Suprapubic skin (tissue), 4 donors: ENCODE results near the gene CROCC2. TPM values are rescaled to one million over a fixed set of nuclear protein-coding genes. Genes with fewer than 3 reads are reported as not detected.
A peak's percentile ranks its signal among the peaks of the same experiment; 100 is the strongest.

Source experiments
- DNase-seq, 2 donors: peaks; one replicate each; pipeline ENCODE4 v3.0.0-alpha.2; 2019; ENCODE audit warnings: low spot score in 2 of 2
- H3K27ac ChIP-seq: fragments of 200-600 bp; sonication (generic); one replicate; pipeline ENCODE4 v1.5.1; 2019
- H3K27me3 ChIP-seq: fragments of 200-600 bp; sonication (generic); one replicate; pipeline ENCODE4 v1.5.1; 2019
- H3K36me3 ChIP-seq: fragments of 200-600 bp; sonication (generic); one replicate; pipeline ENCODE4 v1.5.1; 2019
- H3K4me1 ChIP-seq: fragments of 200-600 bp; sonication (generic); one replicate; pipeline ENCODE4 v1.5.1; 2019
- H3K4me3 ChIP-seq: fragments of 200-600 bp; sonication (generic); one replicate; pipeline ENCODE4 v1.5.1; 2019; ENCODE audit warnings: mild to moderate bottlenecking
- H3K9me3 ChIP-seq: fragments of 200-600 bp; sonication (generic); one replicate; pipeline ENCODE4 v1.5.1; 2019
- CTCF ChIP-seq, 2 donors: fragments of 200-600 bp in 1 of 2; fragments of 450-650 bp in 1 of 2; sonication (generic) in 1 of 2; IDR thresholded peaks; one replicate each; pipeline ENCODE4 v1.5.1; 2016 to 2019; ENCODE audit warnings: antibody characterized with exemption in 2 of 2, mild to moderate bottlenecking in 1 of 2, moderate library complexity in 1 of 2
- EP300 ChIP-seq: sonication (generic); formaldehyde crosslinking; IDR thresholded peaks from one replicate; pipeline ENCODE4 v1.6.1; 2017; ENCODE audit warnings: antibody characterized with exemption
- POLR2A ChIP-seq, 2 donors: fragments of 450-650 bp; IDR thresholded peaks; one replicate each; pipeline ENCODE4 v1.6.1; 2017; ENCODE audit warnings: antibody characterized with exemption in 2 of 2, mild to moderate bottlenecking in 2 of 2, moderate library complexity in 2 of 2
- POLR2AphosphoS5 ChIP-seq, 3 donors: sonication (generic); formaldehyde crosslinking; IDR thresholded peaks; one replicate each; pipeline ENCODE4 v1.6.1; 2017; ENCODE audit warnings: antibody characterized with exemption in 3 of 3
- WGBS: methylation state at CpG from one replicate; pipeline ENCODE4 v1.1.5; 2018; 5-methylcytosine and 5-hydroxymethylcytosine counted together
- total RNA-seq, 4 donors: library from RNA; depleted of rRNA; stranded (reverse); fragments of >200 nt; gene quantifications; one replicate each; pipeline ENCODE4 v1.1.0, GENCODE V29; 2016

Gene CROCC2
- total RNA-seq, 4 donors from 2014 or later: not detected

- TF ChIP-seq CTCF (IDR thresholded peaks at IDR 0.05): no peak
- TF ChIP-seq EP300: no peak
- no peak for TF ChIP-seq POLR2A (IDR thresholded peaks at IDR 0.05)
- TF ChIP-seq POLR2AphosphoS5 (IDR thresholded peaks at IDR 0.05): no peak
- H3K27me3 ChIP-seq: no peaks in the 10 kb centered on the region
- H3K27ac ChIP-seq: no peak overlapping the region
- no peaks in the 10 kb centered on the region for H3K4me1 ChIP-seq
- WGBS: 95% methylated on average over 2 of the region's 2 CpGs
- no peaks in the 10 kb centered on the region for H3K9me3 ChIP-seq
- no peaks in the 10 kb centered on the region for H3K36me3 ChIP-seq
- H3K4me3 ChIP-seq: no peak overlapping the region
- DNase-seq: no peak
Measured at GRCh38 chr2:240884221-240884620, 21.9 kb upstream of the CROCC2 start.

- Histone ChIP-seq H3K4me1 (no peaks in the 10 kb centered on the region), H3K9me3 (no peaks in the 10 kb centered on the region), H3K4me3 (no peak overlapping the region), H3K27ac (no peak overlapping the region), H3K36me3 (no peaks in the 10 kb centered on the region), H3K27me3 (no peaks in the 10 kb centered on the region)
- no peak for DNase-seq
- TF ChIP-seq EP300 (no peak), POLR2A (IDR thresholded peaks at IDR 0.05) (no peak), POLR2AphosphoS5 (IDR thresholded peaks at IDR 0.05) (no peak), CTCF (IDR thresholded peaks at IDR 0.05) (no peak)
- 81% methylated on average over 3 of the region's 3 CpGs for WGBS
Measured at GRCh38 chr2:240884745-240885144, 21.4 kb upstream of the CROCC2 start.

GRCh38 chr2:240885566-240885965, 20.6 kb upstream of the CROCC2 start:
- no CpG with 5 or more reads among the region's 1 CpG for WGBS
- peak in 1 of 2 donors; percentile 50 for DNase-seq
- Histone ChIP-seq H3K36me3 (no peaks in the 10 kb centered on the region), H3K4me1 (no peaks in the 10 kb centered on the region), H3K27ac (no peak overlapping the region), H3K4me3 (no peak overlapping the region), H3K27me3 (no peaks in the 10 kb centered on the region), H3K9me3 (no peaks in the 10 kb centered on the region)
- TF ChIP-seq EP300 (no peak), POLR2AphosphoS5 (IDR thresholded peaks at IDR 0.05) (no peak), CTCF (IDR thresholded peaks at IDR 0.05) (no peak), POLR2A (IDR thresholded peaks at IDR 0.05) (no peak)

GRCh38 chr2:240886023-240886565, 20.0 kb upstream of the CROCC2 start:
- Histone ChIP-seq H3K4me1 (no peaks in the 10 kb centered on the region), H3K27me3 (no peaks in the 10 kb centered on the region), H3K4me3 (no peak overlapping the region), H3K27ac (no peak overlapping the region), H3K36me3 (no peaks in the 10 kb centered on the region), H3K9me3 (no peaks in the 10 kb centered on the region)
- no peak for TF ChIP-seq EP300
- TF ChIP-seq POLR2A (IDR thresholded peaks at IDR 0.05): no peak
- no peak for TF ChIP-seq CTCF (IDR thresholded peaks at IDR 0.05)
- TF ChIP-seq POLR2AphosphoS5 (IDR thresholded peaks at IDR 0.05): no peak
- DNase-seq: peak in 1 of 2 donors; percentile 35
- 86% methylated on average over 5 of the region's 5 CpGs for WGBS

GRCh38 chr2:240886678-240887609, 19.2 kb upstream of the CROCC2 start:
- Histone ChIP-seq H3K27me3 (no peaks in the 10 kb centered on the region), H3K36me3 (no peaks in the 10 kb centered on the region), H3K27ac (no peak overlapping the region), H3K4me3 (no peak overlapping the region), H3K9me3 (no peaks in the 10 kb centered on the region), H3K4me1 (peaks cover 5% of the 10 kb centered on the region)
- WGBS: 65% methylated on average over 6 of the region's 18 CpGs
- no peak for TF ChIP-seq CTCF (IDR thresholded peaks at IDR 0.05)
- TF ChIP-seq POLR2A (IDR thresholded peaks at IDR 0.05): no peak
- no peak for TF ChIP-seq EP300
- no peak for DNase-seq
